GM12873 (cell line): ENCODE results near the gene KRCC1.

Experiments used
- TF ChIP-seq, protein P1 (sequence below): IDR thresholded peaks from 2 replicates; pipeline ENCODE4 v1.5.1; 2012; ENCODE audit warnings: low read depth, mild to moderate bottlenecking, moderate library complexity, low read length, control low read depth; ENCODE audit not compliant: insufficient read depth; ENCODE audit errors: missing control alignments

Gene KRCC1

DNA sequence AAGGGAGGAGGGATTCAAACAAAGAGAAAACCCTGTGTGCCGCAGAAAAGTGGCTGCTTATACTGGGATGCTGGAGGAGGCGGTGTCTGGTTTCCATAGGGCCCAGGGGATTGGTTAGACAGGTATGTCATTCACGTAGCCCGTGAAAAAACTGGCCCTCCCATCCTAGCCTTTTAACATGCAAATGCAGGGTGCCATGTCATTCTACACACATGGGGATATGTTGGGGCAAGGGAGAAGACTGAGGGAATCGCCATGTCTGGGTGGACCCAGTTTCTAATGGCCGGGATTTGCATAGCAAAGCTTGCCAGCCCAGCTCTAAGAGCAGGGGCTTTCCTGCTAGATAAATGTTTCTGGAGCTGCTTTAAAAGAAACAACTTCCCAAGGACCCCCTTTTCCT lies 31.1 kb downstream of the KRCC1 start:
- TF ChIP-seq, protein P1, sequence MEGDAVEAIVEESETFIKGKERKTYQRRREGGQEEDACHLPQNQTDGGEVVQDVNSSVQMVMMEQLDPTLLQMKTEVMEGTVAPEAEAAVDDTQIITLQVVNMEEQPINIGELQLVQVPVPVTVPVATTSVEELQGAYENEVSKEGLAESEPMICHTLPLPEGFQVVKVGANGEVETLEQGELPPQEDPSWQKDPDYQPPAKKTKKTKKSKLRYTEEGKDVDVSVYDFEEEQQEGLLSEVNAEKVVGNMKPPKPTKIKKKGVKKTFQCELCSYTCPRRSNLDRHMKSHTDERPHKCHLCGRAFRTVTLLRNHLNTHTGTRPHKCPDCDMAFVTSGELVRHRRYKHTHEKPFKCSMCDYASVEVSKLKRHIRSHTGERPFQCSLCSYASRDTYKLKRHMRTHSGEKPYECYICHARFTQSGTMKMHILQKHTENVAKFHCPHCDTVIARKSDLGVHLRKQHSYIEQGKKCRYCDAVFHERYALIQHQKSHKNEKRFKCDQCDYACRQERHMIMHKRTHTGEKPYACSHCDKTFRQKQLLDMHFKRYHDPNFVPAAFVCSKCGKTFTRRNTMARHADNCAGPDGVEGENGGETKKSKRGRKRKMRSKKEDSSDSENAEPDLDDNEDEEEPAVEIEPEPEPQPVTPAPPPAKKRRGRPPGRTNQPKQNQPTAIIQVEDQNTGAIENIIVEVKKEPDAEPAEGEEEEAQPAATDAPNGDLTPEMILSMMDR, result no peak

DNA sequence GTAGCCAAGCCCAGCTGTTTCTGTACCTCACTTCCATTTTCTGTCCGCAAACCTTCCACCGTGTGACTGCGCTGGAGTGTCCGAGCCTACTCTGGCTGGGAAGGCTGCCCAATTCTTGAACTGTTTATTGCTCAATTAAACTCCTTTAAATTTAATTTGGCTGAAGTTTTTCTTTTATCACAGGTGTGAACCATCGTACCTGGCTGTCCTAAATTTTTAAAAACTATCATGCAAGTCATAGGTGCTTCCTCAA lies 33.0 kb downstream of the KRCC1 start:
- TF ChIP-seq, protein P1, result no peak

DNA sequence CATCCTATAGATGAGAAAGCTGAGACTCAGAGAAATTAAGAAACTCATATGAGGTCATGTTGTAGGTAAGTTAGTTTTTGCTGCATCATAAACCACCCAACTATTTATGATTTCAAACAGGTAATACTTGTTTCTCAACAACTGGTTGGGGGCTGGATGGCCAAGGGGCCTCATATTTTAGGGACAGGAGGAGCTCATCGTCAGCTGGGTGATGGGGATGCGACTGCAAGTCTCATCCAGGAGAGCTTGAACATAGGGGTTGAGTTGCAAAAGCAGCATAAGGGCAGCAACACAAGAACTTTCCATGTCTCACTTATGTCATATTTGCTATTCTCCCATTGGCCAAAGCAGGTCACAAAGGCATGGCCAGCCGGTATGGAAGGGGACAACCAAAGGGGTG lies 35.6 kb downstream of the KRCC1 start:
- TF ChIP-seq, protein P1, result no peak

DNA sequence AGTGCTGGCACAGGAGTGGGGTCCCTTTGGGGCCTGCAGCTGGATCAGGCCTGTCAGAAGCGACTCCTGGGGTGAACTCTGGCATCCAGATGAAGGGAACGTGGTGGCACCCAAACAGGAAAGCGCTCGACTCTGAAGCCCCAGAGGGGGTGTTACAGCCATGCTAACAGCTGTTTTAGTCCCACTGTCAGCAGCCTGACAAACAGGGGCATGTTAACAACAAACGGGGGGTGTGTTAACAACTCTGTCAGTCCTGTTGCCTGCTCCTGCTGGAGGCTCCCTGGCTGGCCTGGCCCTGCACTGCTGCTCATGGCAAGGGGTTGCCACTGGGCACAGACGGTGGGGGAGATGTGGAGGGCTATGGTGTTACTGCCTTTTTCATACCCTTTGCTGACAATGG lies 36.7 kb downstream of the KRCC1 start:
- TF ChIP-seq, protein P1, result no peak

DNA sequence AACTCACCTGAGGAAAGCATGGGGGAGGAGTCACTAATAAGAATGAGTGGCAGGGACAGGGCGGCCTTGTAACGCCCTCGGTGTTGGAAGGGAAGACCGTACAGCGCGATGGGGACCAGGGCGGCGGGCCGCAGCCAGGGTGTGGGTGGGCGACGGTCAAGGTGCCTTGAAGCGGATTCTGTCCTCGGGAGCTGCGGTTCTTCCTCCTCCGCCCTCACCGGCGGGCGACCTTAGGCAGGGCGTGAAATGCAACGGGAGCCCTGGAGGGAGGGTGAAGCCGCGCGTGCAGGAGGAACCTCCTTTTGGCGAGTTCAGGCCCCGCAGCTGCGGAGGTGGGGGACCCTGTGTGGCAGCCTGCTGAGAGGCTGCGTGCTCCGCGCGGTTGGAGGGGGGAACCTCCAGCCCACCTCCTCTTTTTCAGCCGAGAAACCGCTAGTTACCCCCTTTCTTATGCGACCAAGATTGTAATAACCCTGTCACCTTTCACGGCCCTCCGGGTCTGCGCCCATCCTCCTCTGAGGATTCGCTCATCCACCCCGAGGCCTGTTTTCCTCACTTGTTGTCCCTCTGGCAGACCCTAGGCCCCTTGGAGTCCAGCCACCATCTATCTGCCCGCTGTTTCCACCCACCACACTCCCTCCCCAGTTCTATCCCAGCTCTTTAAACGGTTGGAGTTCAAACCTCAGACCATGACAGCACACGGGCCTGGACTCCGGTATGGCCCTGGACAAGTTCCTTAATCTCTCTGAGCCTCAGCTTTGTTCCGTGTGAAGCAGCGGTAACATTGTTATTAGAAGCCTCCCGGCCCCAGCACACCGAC lies 38.4 kb downstream of the KRCC1 start:
- TF ChIP-seq, protein P1, result no peak

DNA sequence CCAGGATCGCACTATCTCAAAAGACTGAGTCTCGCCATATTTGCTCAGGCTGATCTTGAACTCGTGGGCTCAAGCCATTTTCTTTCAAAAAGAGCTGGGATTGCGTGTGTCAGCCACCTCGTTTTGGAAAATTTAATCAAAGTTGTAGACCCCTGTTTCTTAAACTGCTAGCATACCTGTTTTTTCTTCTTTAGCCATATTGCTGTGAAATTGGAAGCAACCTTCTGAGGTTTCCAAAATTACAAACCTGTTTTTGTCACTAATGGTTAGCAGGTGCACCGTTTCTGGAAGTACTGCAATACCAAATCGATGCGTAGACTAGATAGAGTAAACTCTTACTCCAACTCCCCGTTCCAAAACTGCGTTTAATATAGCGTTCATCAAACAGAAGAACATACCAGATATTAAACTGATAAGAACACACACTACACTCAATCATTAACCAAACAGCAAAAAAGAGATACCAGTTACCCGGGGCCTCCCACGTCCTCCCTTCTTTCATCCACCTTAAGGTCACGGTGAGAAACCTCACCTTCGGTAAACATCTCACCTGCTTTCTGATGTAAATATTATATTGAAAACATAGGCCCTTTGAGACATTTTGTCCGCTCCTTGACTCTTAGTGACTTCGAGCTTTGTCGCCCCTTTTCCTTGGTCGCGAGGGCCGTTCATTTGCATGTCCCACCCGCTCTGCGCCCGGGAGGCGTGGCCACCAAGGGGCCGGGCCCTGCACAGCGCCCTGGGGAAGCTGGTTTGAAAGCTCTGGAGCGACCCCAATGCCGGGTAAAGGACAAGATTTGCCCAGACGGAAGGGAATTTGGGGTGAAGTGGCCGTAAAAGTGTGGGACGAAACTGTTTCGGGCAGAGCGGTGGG lies 39.3 kb downstream of the KRCC1 start, which contains the start of gene RNU2-63P:
Gene RNU2-63P (minus strand): TSS at position 462 of the 874 bp plus-strand sequence.
- TF ChIP-seq, protein P1, result no peak

DNA sequence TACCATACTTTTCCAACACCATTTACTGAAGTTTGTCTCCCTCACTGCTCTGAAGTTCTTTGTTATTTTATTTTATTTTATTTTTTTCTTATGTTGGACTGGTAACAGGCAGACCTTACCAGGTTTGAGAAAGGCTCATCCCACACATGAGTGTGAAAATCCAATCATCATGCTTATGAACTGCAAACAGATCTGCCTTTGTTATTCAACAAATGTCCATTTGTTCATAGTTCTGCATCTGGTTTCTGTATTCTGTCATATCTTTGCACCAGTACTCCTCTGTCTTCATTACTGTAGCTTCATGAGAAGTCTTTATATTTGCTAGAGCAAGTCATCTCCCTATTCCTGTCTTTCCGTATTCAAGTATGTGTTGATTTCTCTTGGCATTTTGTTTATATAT lies 44.6 kb downstream of the KRCC1 start:
- TF ChIP-seq, protein P1, result no peak
